Adipocyte (in vitro differentiated cells): Measurements from ENCODE around the gene DERL2.
"Not testable (repeated sequence)": the region's sequence is repeated elsewhere in the genome, so short reads cannot be mapped to it uniquely, and the experiment has no call there.

ENCODE experiments used
- DNase-seq: peaks from one replicate; pipeline ENCODE4 v3.0.0-alpha.2; 2015; ENCODE audit warnings: low read depth
- H3K27me3 ChIP-seq: replicated peaks from 2 replicates; pipeline ENCODE4 v1.7.0; 2013; ENCODE audit warnings: mild to moderate bottlenecking, low read length, moderate library complexity; ENCODE audit not compliant: control insufficient read depth, insufficient read depth
- H3K36me3 ChIP-seq: 2 replicates; pipeline ENCODE4 v1.7.0; 2013; ENCODE audit warnings: low read length, mild to moderate bottlenecking, moderate library complexity; ENCODE audit not compliant: control insufficient read depth, insufficient read depth, severe bottlenecking
- H3K4me1 ChIP-seq: 2 replicates; pipeline ENCODE4 v1.7.0; 2013; ENCODE audit warnings: mild to moderate bottlenecking, low read length, moderate library complexity; ENCODE audit not compliant: control insufficient read depth, insufficient read depth
- H3K4me3 ChIP-seq: 2 replicates; pipeline ENCODE4 v1.7.0; 2013; ENCODE audit warnings: mild to moderate bottlenecking, low read length, moderate library complexity
- H3K9ac ChIP-seq: 2 replicates; pipeline ENCODE4 v1.7.0; 2013; ENCODE audit warnings: mild to moderate bottlenecking, low read length, moderate library complexity
- H3K9me3 ChIP-seq: 2 replicates; pipeline ENCODE4 v1.7.0; 2013; ENCODE audit warnings: mild to moderate bottlenecking, low read length, moderate library complexity; ENCODE audit not compliant: control insufficient read depth

Gene DERL2

GRCh38 chr17:5467416-5467815 is 18.6 kb downstream of the DERL2 start:
- peak overlapping the region; percentile 92 for H3K9ac ChIP-seq
- DNase-seq, result no peak
- no peaks in the 10 kb centered on the region for H3K9me3 ChIP-seq
- peak overlapping the region; percentile 95 for H3K4me3 ChIP-seq
- H3K36me3 ChIP-seq, result peaks cover 13% of the 10 kb centered on the region
- peaks cover 12% of the 10 kb centered on the region for H3K4me1 ChIP-seq
- H3K27me3 ChIP-seq, result no peaks in the 10 kb centered on the region

DNA sequence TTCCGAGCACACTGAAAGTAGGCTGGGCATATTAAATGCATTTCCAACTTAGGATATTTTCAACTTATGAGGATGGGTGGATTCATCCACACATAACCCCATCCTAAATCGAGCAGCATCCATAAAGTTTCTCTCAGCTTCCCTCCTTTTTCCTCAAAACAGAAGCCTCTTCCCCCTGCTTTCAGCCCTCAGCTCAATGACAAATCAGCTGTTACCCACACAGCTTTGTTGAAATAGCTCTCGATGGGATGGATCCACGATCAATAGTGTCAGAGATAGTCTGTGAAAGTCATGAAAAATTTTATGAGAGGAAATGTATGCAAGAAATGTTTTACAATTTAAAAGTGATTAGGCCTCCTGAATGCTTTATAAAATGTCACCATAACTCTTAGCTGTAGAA is 19.7 kb downstream of the DERL2 start:
- Histone ChIP-seq H3K27me3 (no peaks in the 10 kb centered on the region), H3K36me3 (peaks cover 5% of the 10 kb centered on the region), H3K9me3 (no peaks in the 10 kb centered on the region), H3K9ac (no peak overlapping the region), H3K4me1 (peaks cover 9% of the 10 kb centered on the region), H3K4me3 (peak overlapping the region; percentile 95)
- no peak for DNase-seq

DNA sequence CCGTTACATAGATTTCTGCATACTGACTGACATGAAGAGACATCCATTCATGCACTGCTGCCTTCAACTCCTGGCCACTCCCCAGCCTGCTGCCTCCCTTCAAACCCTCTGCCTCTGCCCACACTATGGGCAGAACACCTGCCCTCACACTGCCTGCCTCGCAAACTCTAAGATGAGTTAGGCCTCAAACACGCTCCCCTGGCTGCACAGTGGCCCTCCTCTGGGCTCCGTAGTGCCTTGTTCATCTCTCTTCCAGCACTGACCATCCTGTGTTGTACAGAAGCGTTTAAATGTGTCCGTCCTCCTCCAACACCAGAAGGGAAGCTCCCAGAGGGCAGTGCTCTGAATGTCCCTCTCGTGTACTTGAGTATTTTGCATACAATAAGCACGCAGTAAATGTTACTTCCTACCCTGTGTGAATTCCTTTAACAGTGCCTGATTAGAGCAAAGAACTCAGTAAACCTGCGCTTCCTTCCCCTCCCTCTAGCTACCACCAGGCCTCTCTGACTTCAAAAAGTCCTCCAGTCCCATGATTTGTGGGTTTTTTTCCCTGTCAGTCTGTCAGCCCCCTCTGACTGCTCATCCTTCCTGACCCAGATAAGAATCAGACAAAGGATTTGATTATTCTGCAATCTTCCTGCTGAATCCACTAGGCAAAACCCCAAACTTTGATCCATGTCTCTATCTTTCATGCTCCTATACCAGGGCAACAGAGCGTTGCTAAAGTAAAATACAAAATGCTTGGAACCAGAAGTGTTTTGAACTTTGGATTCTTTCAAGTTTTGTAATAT is 21.1 kb downstream of the DERL2 start:
- H3K9me3 ChIP-seq, result no peaks in the 10 kb centered on the region
- DNase-seq, result no peak

GRCh38 chr17:5446786-5447185 is 39.2 kb downstream of the DERL2 start:
- no peak for DNase-seq
- Histone ChIP-seq H3K9me3 (no peaks in the 10 kb centered on the region), H3K4me3 (no peak overlapping the region), H3K4me1 (no peaks in the 10 kb centered on the region), H3K27me3 (no peaks in the 10 kb centered on the region), H3K9ac (no peak overlapping the region), H3K36me3 (peaks cover 67% of the 10 kb centered on the region)

More for the DNA sequence above, 21.1 kb downstream of the DERL2 start:
- H3K27me3 ChIP-seq, result no peaks in the 10 kb centered on the region
- peaks cover 12% of the 10 kb centered on the region for H3K36me3 ChIP-seq
- H3K9ac ChIP-seq, result no peak overlapping the region
- H3K4me3 ChIP-seq, result no peak overlapping the region
- H3K4me1 ChIP-seq, result peaks cover 9% of the 10 kb centered on the region

DNA sequence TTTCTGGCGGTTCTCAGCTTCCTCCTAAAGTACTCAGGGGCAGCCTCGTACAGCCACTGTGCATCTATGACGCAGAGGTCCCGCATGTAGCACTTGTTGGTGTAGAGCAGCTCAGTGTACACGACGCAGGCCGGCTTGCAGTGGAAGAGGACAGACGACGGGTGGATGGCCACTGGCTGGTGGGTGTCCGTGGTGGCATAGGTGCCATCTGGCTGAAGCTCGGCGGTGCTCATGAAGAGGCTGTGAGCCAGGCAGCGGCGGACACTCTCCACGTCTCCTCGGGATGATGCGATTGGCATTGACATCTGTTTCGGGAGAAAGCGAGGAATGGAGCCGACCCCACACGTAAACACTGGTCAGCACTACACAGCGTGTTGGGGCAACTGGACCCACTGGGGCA is 41.8 kb downstream of the DERL2 start:
- no peak for DNase-seq
- H3K4me3 ChIP-seq, result no peak overlapping the region
- H3K9ac ChIP-seq, result no peak overlapping the region
- no peaks in the 10 kb centered on the region for H3K9me3 ChIP-seq
- no peaks in the 10 kb centered on the region for H3K27me3 ChIP-seq
- peaks cover 46% of the 10 kb centered on the region for H3K36me3 ChIP-seq
- peaks cover 3% of the 10 kb centered on the region for H3K4me1 ChIP-seq

- Histone ChIP-seq H3K36me3 (peaks cover 41% of the 10 kb centered on the region), H3K4me1 (peaks cover 4% of the 10 kb centered on the region), H3K9ac (no peak overlapping the region), H3K27me3 (no peaks in the 10 kb centered on the region), H3K9me3 (no peaks in the 10 kb centered on the region), H3K4me3 (no peak overlapping the region)
- DNase-seq, result no peak
Observed at GRCh38 chr17:5443728-5444127, 42.2 kb downstream of the DERL2 start.

DNA sequence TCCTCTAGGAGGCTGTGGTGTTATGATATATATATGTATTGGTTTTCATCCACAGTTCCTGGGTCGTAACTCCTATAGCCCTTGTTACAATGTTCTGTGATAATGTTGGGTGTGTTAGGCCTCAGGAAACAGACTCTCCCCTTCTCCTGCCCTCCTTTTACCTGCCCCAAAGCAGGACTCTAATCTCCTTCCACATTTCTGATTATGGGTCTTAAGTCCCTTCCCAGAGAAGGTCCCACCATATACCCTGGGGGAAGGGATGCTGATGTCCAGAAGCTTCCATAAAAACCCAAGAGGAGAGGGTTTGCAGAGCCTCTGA is 46.6 kb downstream of the DERL2 start:
- no peaks in the 10 kb centered on the region for H3K9me3 ChIP-seq
- no peak for DNase-seq
- peaks cover 42% of the 10 kb centered on the region for H3K36me3 ChIP-seq
- H3K9ac ChIP-seq, result peak overlapping the region; percentile 87
- H3K27me3 ChIP-seq, result no peaks in the 10 kb centered on the region
- H3K4me3 ChIP-seq, result peak overlapping the region; percentile 88
- H3K4me1 ChIP-seq, result peaks cover 31% of the 10 kb centered on the region

DNA sequence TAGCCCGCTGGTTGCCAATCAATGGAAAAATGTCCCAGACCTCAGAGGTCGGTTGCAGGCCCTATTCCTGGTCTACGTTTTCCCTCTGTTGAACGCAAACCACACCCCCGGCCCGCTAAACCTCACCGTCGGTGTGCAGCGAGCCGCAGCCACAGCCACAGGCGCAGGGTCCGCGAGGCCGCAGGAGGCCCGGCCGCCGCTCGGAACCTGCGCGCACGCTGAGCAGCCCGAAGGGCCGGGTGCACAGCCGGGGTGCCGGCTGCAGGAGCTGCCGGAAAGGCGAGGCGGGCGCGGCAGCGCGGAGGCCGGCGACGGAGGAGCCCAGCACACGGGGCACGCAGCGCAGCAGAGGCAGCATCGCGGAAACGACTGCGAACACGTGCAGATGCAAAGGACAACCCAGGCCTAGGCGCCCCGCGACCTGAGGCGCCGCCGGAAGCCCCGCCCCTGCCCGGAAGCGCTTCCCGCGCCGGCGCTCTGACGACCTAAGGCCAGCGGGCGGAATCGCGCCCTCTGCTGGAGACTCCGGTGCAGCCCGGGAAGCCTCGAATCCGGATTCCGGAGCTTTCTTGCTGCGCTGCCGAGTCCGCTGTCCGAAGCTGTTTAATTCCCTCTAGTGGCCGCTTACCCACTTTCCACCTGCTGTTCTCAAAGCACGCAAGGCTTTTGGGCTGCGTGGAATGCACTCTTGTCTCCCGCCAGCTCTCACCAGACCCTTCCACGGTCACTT is 47.1 kb downstream of the DERL2 start, which contains the start of gene C1QBP:
Gene C1QBP (minus strand): TSS at position 440 of the 730 bp plus-strand sequence. CDS start 82 bp downstream, at position 358.
- Histone ChIP-seq H3K9me3 (no peaks in the 10 kb centered on the region), H3K4me3 (peak within 1 kb of the TSS; percentile 88), H3K36me3 (peaks cover 41% of the 10 kb centered on the region), H3K9ac (peak within 1 kb of the TSS; percentile 87), H3K4me1 (peaks cover 31% of the 10 kb centered on the region), H3K27me3 (no peaks in the 10 kb centered on the region)
- DNase-seq, result peak; percentile 98

- H3K36me3 ChIP-seq, result peaks cover 44% of the 10 kb centered on the region
- H3K27me3 ChIP-seq, result no peaks in the 10 kb centered on the region
- H3K4me1 ChIP-seq, result peaks cover 31% of the 10 kb centered on the region
- peak; percentile 29 for DNase-seq
- H3K9ac ChIP-seq, result peak overlapping the region; percentile 87
- H3K9me3 ChIP-seq, result no peaks in the 10 kb centered on the region
- H3K4me3 ChIP-seq, result peak overlapping the region; percentile 88
Observed at GRCh38 chr17:5437721-5438317, 48.2 kb downstream of the DERL2 start.

- H3K36me3 ChIP-seq, result peaks cover 63% of the 10 kb centered on the region
- DNase-seq, H3K9me3 ChIP-seq, H3K9ac ChIP-seq, H3K27me3 ChIP-seq, H3K4me3 ChIP-seq: not testable (repeated sequence)
- peaks cover 31% of the 10 kb centered on the region for H3K4me1 ChIP-seq
Observed at GRCh38 chr17:5435781-5436315, 50.1 kb downstream of the DERL2 start.

- Histone ChIP-seq H3K36me3 (peaks cover 71% of the 10 kb centered on the region), H3K27me3 (no peaks in the 10 kb centered on the region), H3K4me3 (no peak overlapping the region), H3K9me3 (no peaks in the 10 kb centered on the region), H3K9ac (no peak overlapping the region), H3K4me1 (peaks cover 31% of the 10 kb centered on the region)
- no peak for DNase-seq
Observed at GRCh38 chr17:5434984-5435383, 51.0 kb downstream of the DERL2 start.
